ENCODE data around the gene FBXW7. TPM values are rescaled to one million over a fixed set of nuclear protein-coding genes. Genes with fewer than 3 reads are reported as not detected.

FBXW7 gene
- total and polyA plus RNA-seq, 4 experiments from 2014 or later, result 36.2 to 148 (median 92.9) TPM

DNA sequence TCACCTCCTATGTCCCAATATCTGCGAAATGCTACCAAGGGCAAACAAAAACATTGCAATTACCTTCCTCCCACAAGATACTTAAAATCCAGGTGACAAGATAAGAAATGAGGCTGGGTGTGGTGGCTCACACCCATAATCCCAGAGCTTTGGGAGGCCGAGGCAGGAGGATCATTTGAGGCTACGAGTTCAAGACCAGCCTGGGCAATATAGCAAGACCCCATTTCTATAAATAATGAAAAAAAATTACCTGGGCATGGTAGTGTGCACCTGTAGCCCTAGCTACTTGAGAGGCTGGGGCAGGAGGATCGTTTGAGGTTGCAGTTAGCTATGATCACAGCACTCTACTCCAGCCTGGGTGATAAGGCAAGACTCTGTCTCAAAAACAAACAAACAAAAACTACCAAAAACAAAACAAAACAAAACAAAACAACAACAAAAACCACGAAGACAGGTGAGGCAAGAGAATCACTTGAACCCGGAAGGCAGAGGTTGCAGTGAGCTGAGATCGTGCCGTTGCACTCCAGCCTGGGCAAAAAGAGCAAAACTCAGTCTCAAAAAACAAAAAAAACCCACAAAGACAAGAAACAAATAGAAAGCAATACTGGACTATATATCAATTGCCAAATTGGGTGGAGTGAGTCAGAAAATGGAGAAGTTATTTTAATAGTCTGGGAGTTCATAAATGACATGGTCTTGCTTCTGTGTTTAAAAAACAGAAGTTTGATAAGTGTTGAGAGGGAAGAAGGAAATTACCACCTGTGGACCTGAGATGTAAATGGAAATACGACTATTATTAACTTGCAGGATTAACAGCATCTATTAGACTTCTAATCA lies 176.5 kb downstream of the FBXW7 start:
- H3K4me3 Mint-ChIP-seq, result peak overlapping the region in 1 of 8 donors; percentile 42
- H3K9me3 Mint-ChIP-seq, result no peaks in the 10 kb centered on the region
- no peaks in the 10 kb centered on the region for H3K27me3 ChIP-seq (ENCODE audit: insufficient read depth, low read length)
- no peak for DNase-seq
- intact Hi-C loops (cut with micrococcal nuclease), result no loop called here
- no peaks in the 10 kb centered on the region for H3K4me1 ChIP-seq (ENCODE audit: insufficient read depth, low read length)
- H3K27ac Mint-ChIP-seq, result peak overlapping the region in 1 of 7 donors; percentile 73
- H3K4me3 ChIP-seq (ENCODE audit: low read length in 2 of 2), result no peak overlapping the region
- no peaks in the 10 kb centered on the region for H3K9me3 ChIP-seq (ENCODE audit: control insufficient read depth in 1 of 2, low read length in 2 of 2)
- no peaks in the 10 kb centered on the region for H3K27me3 Mint-ChIP-seq
- ChIA-PET POLR2A (ENCODE audit: partially characterized antibody) (no interaction called here), CTCF (ENCODE audit: partially characterized antibody) (interaction anchor here (0.6 to 1.4 kb wide), 5 partner anchors 11 to 295 kb away, joined by 3 to 4 read pairs (median 3); no protein-coding TSS in a partner anchor)
- H3K36me3 Mint-ChIP-seq, result peaks cover 6 to 11% of the 10 kb centered on the region in 2 donors
- H3K4me1 Mint-ChIP-seq, result peaks cover 1 to 13% (median 8%) of the 10 kb centered on the region in 4 donors
- H3K36me3 ChIP-seq (ENCODE audit: insufficient read depth, low read length), result no peaks in the 10 kb centered on the region
- no peak overlapping the region for H3K27ac ChIP-seq (ENCODE audit: low read depth, low read length)

DNA sequence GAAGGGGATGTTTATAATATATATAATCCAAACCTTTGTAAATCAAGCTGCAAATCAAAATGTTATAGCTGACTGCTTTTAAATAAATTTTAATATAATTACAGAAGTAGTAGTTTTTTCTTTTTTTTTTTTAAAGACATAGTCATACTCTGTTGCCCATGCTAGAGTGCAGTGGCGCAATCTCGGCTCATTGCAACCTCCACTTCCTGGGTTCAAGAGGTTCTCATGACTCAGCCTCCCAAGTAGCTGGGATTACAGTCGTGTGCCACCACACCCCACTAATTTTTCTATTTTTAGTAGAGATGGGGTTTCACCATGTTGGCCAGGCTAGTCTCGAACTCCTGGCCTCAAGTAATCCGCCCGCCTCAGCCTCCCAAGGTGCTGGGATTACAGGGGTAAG lies 178.7 kb downstream of the FBXW7 start:
- ChIA-PET CTCF (ENCODE audit: partially characterized antibody) (interaction anchor here (1.0 to 2.3 kb wide), 2 partner anchors 8 to 13 kb away, joined by 5 to 10 read pairs; no protein-coding TSS in a partner anchor), POLR2A (ENCODE audit: partially characterized antibody) (interaction anchor here (0.6 kb wide), 1 partner anchor 284 kb away, joined by 3 read pairs; no protein-coding TSS in a partner anchor)
- H3K27ac ChIP-seq (ENCODE audit: low read depth, low read length), result no peak overlapping the region
- H3K27ac Mint-ChIP-seq, result no peak overlapping the region
- intact Hi-C loops (cut with micrococcal nuclease), result no loop called here
- no peaks in the 10 kb centered on the region for H3K36me3 ChIP-seq (ENCODE audit: insufficient read depth, low read length)
- H3K27me3 Mint-ChIP-seq, result no peaks in the 10 kb centered on the region
- no peaks in the 10 kb centered on the region for H3K9me3 ChIP-seq (ENCODE audit: control insufficient read depth in 1 of 2, low read length in 2 of 2)
- no peak overlapping the region for H3K4me3 ChIP-seq (ENCODE audit: low read length in 2 of 2)
- H3K4me3 Mint-ChIP-seq, result no peak overlapping the region
- H3K27me3 ChIP-seq (ENCODE audit: insufficient read depth, low read length), result no peaks in the 10 kb centered on the region
- H3K4me1 Mint-ChIP-seq, result peaks cover 5 to 24% (median 17%) of the 10 kb centered on the region in 4 donors
- peaks cover 2 to 9% of the 10 kb centered on the region in 2 donors for H3K36me3 Mint-ChIP-seq
- no peaks in the 10 kb centered on the region for H3K9me3 Mint-ChIP-seq
- no peak for DNase-seq
- no peaks in the 10 kb centered on the region for H3K4me1 ChIP-seq (ENCODE audit: insufficient read depth, low read length)

DNA sequence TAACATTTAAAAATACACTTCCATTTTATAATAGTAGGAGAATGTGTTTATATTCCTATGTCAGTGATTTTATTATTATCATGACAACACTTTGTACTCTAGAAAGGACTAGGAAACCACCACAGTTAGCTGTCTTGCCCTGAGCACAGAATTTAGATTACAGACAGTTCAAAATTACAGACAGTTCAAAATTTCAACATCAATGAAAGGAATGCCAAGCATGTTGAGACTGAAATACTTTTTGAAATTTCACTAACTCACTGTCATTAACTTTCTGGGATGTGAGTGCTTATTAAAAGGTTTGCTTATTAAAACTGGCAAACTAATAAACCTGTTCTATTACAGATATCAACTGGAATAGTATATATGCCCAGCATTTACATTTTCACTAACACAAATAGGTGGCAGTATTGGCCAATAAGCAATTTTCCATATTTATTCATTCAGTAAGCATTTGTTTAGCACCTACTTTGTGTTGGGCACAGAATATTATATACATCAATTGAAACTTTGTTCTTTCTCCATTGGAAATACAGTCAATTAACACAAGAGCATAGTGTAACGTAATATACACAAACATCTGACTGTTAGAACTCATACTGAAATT lies 179.4 kb downstream of the FBXW7 start:
- CTCF ChIA-PET (ENCODE audit: partially characterized antibody), result interaction anchor here (1.0 to 2.3 kb wide), 2 partner anchors 8 to 13 kb away, joined by 5 to 10 read pairs; no protein-coding TSS in a partner anchor
- DNase-seq, result no peak
- H3K27ac ChIP-seq (ENCODE audit: low read depth, low read length), result no peak overlapping the region
- H3K36me3 ChIP-seq (ENCODE audit: insufficient read depth, low read length), result no peaks in the 10 kb centered on the region
- H3K9me3 ChIP-seq (ENCODE audit: control insufficient read depth in 1 of 2, low read length in 2 of 2), result no peaks in the 10 kb centered on the region
- Mint-ChIP-seq H3K27me3 (no peaks in the 10 kb centered on the region), H3K4me3 (no peak overlapping the region), H3K27ac (no peak overlapping the region), H3K4me1 (peaks cover 5 to 27% (median 17%) of the 10 kb centered on the region in 4 donors), H3K9me3 (no peaks in the 10 kb centered on the region), H3K36me3 (peaks cover 2 to 8% of the 10 kb centered on the region in 2 donors)
- no peaks in the 10 kb centered on the region for H3K27me3 ChIP-seq (ENCODE audit: insufficient read depth, low read length)
- POLR2A ChIA-PET (ENCODE audit: partially characterized antibody), result interaction anchor here (0.6 to 1.3 kb wide), 2 partner anchors 28 to 284 kb away, joined by 3 to 4 read pairs; no protein-coding TSS in a partner anchor
- intact Hi-C loops (cut with micrococcal nuclease), result no loop called here
- no peak overlapping the region for H3K4me3 ChIP-seq (ENCODE audit: low read length in 2 of 2)
- H3K4me1 ChIP-seq (ENCODE audit: insufficient read depth, low read length), result no peaks in the 10 kb centered on the region

DNA sequence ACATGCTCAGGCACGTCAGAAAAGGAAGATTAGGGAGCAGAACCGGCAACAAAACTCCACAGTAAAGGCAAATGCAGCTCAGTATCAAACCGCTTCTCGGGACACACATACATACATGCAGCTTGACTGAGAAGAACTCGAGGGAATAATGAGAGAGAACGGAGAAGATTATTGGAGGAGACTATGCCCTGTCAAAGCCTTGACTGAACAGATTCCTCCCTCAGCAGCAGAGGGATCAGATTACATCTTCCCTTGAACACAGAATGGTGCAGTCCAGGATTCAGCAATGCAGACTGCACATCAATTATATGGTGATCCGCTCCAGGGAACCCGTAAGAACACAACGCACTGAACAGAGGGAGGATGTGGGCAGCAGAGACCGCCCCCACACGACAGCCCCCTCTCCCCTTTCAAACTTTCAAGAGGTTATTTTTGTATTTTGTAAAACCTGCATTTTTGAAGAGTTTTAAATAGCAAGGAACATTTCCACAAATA lies 183.2 kb downstream of the FBXW7 start:
- Mint-ChIP-seq H3K27me3 (no peaks in the 10 kb centered on the region), H3K27ac (peak overlapping the region in 3 of 7 donors; percentile 1 to 62 (median 1)), H3K9me3 (no peaks in the 10 kb centered on the region), H3K36me3 (peaks cover 2 to 4% of the 10 kb centered on the region in 2 donors), H3K4me1 (peaks cover 5 to 32% (median 13%) of the 10 kb centered on the region in 4 donors), H3K4me3 (peak overlapping the region in 1 of 8 donors; percentile 32)
- POLR2A ChIA-PET (ENCODE audit: partially characterized antibody), result no interaction called here
- no peaks in the 10 kb centered on the region for H3K4me1 ChIP-seq (ENCODE audit: insufficient read depth, low read length)
- no peaks in the 10 kb centered on the region for H3K36me3 ChIP-seq (ENCODE audit: insufficient read depth, low read length)
- no peak overlapping the region for H3K4me3 ChIP-seq (ENCODE audit: low read length in 2 of 2)
- H3K27ac ChIP-seq (ENCODE audit: low read depth, low read length), result no peak overlapping the region
- H3K9me3 ChIP-seq (ENCODE audit: control insufficient read depth in 1 of 2, low read length in 2 of 2), result no peaks in the 10 kb centered on the region
- H3K27me3 ChIP-seq (ENCODE audit: insufficient read depth, low read length), result no peaks in the 10 kb centered on the region
- CTCF ChIA-PET (ENCODE audit: partially characterized antibody), result interaction anchor here (0.8 to 1.7 kb wide), 2 partner anchors 9 to 19 kb away, joined by 3 read pairs; no protein-coding TSS in a partner anchor
- intact Hi-C loops (cut with micrococcal nuclease), result no loop called here
- no peak for DNase-seq

DNA sequence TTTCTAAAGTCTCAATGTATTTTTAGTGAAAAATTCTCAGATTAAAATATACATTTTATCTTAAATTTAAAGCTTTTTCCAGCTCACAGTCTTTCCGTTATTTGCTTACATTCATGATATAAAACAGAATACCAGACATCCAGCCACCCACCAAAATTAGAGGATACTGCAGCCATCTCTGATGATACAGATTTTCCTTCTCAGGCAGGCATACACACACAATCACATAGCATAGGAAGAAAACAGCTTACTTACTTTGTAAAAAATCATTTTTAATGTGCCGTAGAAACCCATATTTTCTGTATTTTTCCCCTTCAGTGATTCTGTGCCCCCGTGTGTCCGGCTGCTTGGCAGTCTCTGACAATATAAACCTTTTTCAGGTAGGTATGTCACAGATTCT lies 183.7 kb downstream of the FBXW7 start:
- no peak overlapping the region for H3K4me3 Mint-ChIP-seq
- Histone ChIP-seq H3K27me3 (ENCODE audit: insufficient read depth, low read length) (no peaks in the 10 kb centered on the region), H3K4me3 (ENCODE audit: low read length in 2 of 2) (no peak overlapping the region), H3K9me3 (ENCODE audit: control insufficient read depth in 1 of 2, low read length in 2 of 2) (no peaks in the 10 kb centered on the region), H3K27ac (ENCODE audit: low read depth, low read length) (no peak overlapping the region), H3K36me3 (ENCODE audit: insufficient read depth, low read length) (no peaks in the 10 kb centered on the region), H3K4me1 (ENCODE audit: insufficient read depth, low read length) (no peaks in the 10 kb centered on the region)
- ChIA-PET POLR2A (ENCODE audit: partially characterized antibody) (no interaction called here), CTCF (ENCODE audit: partially characterized antibody) (interaction anchor here (0.8 to 1.7 kb wide), 2 partner anchors 9 to 20 kb away, joined by 3 read pairs; no protein-coding TSS in a partner anchor)
- no peaks in the 10 kb centered on the region for H3K9me3 Mint-ChIP-seq
- H3K27ac Mint-ChIP-seq, result peak overlapping the region in 1 of 7 donors; percentile 62
- peaks cover 2 to 4% of the 10 kb centered on the region in 2 donors for H3K36me3 Mint-ChIP-seq
- H3K27me3 Mint-ChIP-seq, result no peaks in the 10 kb centered on the region
- intact Hi-C loops (cut with micrococcal nuclease), result no loop called here
- H3K4me1 Mint-ChIP-seq, result peaks cover 5 to 32% (median 13%) of the 10 kb centered on the region in 4 donors
- DNase-seq, result no peak

DNA sequence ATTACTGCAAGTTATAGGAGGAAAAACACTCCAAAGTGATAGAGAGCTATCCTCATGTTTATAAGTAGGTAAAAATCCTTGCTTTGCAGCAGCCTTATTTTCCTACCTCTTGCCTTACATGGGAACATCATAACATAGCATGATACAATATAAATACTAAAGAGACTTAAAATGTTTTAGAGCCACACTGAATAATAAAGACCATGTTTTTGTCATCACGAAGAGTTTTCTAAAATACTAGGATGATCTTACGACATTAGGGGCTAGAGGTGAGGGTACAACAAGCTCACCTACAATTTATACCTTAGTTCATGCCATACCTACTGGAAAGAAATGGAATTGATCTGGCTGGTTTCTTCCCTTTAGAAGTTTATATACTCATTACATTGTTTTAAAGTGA lies 184.8 kb downstream of the FBXW7 start:
- H3K27ac Mint-ChIP-seq, result no peak overlapping the region
- peaks cover 5 to 38% (median 13%) of the 10 kb centered on the region in 4 donors for H3K4me1 Mint-ChIP-seq
- intact Hi-C loops (cut with micrococcal nuclease), result no loop called here
- Histone ChIP-seq H3K4me1 (ENCODE audit: insufficient read depth, low read length) (no peaks in the 10 kb centered on the region), H3K9me3 (ENCODE audit: control insufficient read depth in 1 of 2, low read length in 2 of 2) (no peaks in the 10 kb centered on the region), H3K27me3 (ENCODE audit: insufficient read depth, low read length) (no peaks in the 10 kb centered on the region), H3K4me3 (ENCODE audit: low read length in 2 of 2) (no peak overlapping the region), H3K27ac (ENCODE audit: low read depth, low read length) (no peak overlapping the region), H3K36me3 (ENCODE audit: insufficient read depth, low read length) (no peaks in the 10 kb centered on the region)
- ChIA-PET POLR2A (ENCODE audit: partially characterized antibody) (interaction anchor here (0.6 kb wide), 1 partner anchor 1255 kb away, joined by 4 read pairs; no protein-coding TSS in a partner anchor), CTCF (ENCODE audit: partially characterized antibody) (no interaction called here)
- H3K4me3 Mint-ChIP-seq, result no peak overlapping the region
- no peak for DNase-seq
- H3K9me3 Mint-ChIP-seq, result no peaks in the 10 kb centered on the region
- H3K36me3 Mint-ChIP-seq, result peaks cover 9 to 14% of the 10 kb centered on the region in 2 donors
- no peaks in the 10 kb centered on the region for H3K27me3 Mint-ChIP-seq

All from CD4-positive, alpha-beta memory T cell (primary cell).